H1 (cell line): ENCODE results near the gene TMEM54. TPM values are rescaled to one million over a fixed set of nuclear protein-coding genes. Genes with fewer than 3 reads are reported as not detected.

Experiments used
- CTCF ChIA-PET: fragments of 300-600 bp; sonication (Branson Sonifier 250); formaldehyde crosslinking; loops from one replicate; lab custom pipeline; 2021; ENCODE audit not compliant: partially characterized antibody; lab: Charles Lee
- POLR2A ChIA-PET: fragments of 300-600 bp; sonication (Branson Sonifier 250); formaldehyde crosslinking; loops from one replicate; lab custom pipeline; 2021; ENCODE audit warnings: inconsistent platforms; ENCODE audit not compliant: partially characterized antibody; lab: Charles Lee
- DNase-seq, 2 experiments: peaks; one replicate each; pipeline versions ENCODE4 v3.0.0 to v3.0.0-alpha.2; 2010 to 2022; ENCODE audit warnings: low spot score in 2 of 2, low read depth in 1 of 2, mixed read lengths in 1 of 2
- FAIRE-seq: peaks from 2 replicates; lab custom pipeline; 2011; peaks lifted over from hg19 to GRCh38; lab: Jason Lieb, UNC
- H2AFZ ChIP-seq: 2 replicates; pipeline ENCODE4 v1.8.1; 2012; ENCODE audit warnings: low read length, inconsistent platforms
- H2AK5ac ChIP-seq: 2 replicates; pipeline ENCODE4 v1.6.1; 2013; ENCODE audit warnings: low read depth, low read length
- H2BK120ac ChIP-seq: replicated peaks from 2 replicates; pipeline ENCODE3; 2013; ENCODE audit warnings: low read depth, low read length, inconsistent platforms
- H2BK12ac ChIP-seq: 2 replicates; pipeline ENCODE4 v1.6.1; 2013; ENCODE audit warnings: low read depth, low read length
- H2BK15ac ChIP-seq: 2 replicates; pipeline ENCODE4 v1.6.1; 2013; ENCODE audit warnings: low read length
- H2BK20ac ChIP-seq: 2 replicates; pipeline ENCODE4 v1.6.1; 2013; ENCODE audit warnings: low read length
- H2BK5ac ChIP-seq: 2 replicates; pipeline ENCODE4 v1.6.1; 2013; ENCODE audit warnings: low read depth, low read length
- H3K14ac ChIP-seq: 2 replicates; pipeline ENCODE4 v1.6.1; 2013; ENCODE audit warnings: inconsistent platforms; ENCODE audit not compliant: insufficient read length
- H3K18ac ChIP-seq: 2 replicates; pipeline ENCODE4 v1.6.1; 2013; ENCODE audit warnings: low read length; ENCODE audit errors: extremely low read depth
- H3K23ac ChIP-seq: 2 replicates; pipeline ENCODE4 v1.6.1; 2013; ENCODE audit warnings: inconsistent platforms; ENCODE audit not compliant: insufficient read length
- H3K23me2 ChIP-seq: 2 replicates; pipeline ENCODE4 v1.6.1; 2013; ENCODE audit warnings: low read depth, low read length
- H3K27ac ChIP-seq: 2 replicates; pipeline ENCODE4 v1.6.1; 2011; ENCODE audit warnings: low read depth, low read length, inconsistent platforms
- H3K27me3 ChIP-seq, 4 experiments: replicated peaks in 1 of 4; 1 replicate in 1 of 4; 2 replicates in 3 of 4; pipeline versions ENCODE4 v1.6.1 to v1.8.1; 2011 to 2013; ENCODE audit warnings: low read length in 3 of 4, mild to moderate bottlenecking in 3 of 4, inconsistent platforms in 2 of 4, mixed read lengths in 2 of 4, moderate library complexity in 1 of 4; ENCODE audit not compliant: control insufficient read depth in 3 of 4, insufficient read depth in 3 of 4; ENCODE audit errors: extremely low read depth in 1 of 4
- H3K36me3 ChIP-seq, 4 experiments: 2 replicates each; pipeline versions ENCODE4 v1.6.1 to v1.8.1; 2011 to 2013; ENCODE audit warnings: mild to moderate bottlenecking in 4 of 4, low read length in 3 of 4, moderate library complexity in 2 of 4, control low read depth in 1 of 4, inconsistent platforms in 1 of 4; ENCODE audit not compliant: insufficient read depth in 4 of 4, control insufficient read depth in 2 of 4
- H3K4ac ChIP-seq: replicated peaks from 2 replicates; pipeline ENCODE3; 2013; ENCODE audit warnings: low read length, low read depth, mixed read lengths, inconsistent platforms; ENCODE audit not compliant: insufficient read length
- H3K4me1 ChIP-seq, 4 experiments: replicated peaks in 1 of 4; 1 replicate in 1 of 4; 2 replicates in 3 of 4; pipeline versions ENCODE4 v1.6.1 to v1.8.1; 2011 to 2013; ENCODE audit warnings: low read length in 3 of 4, inconsistent platforms in 2 of 4, mixed read lengths in 1 of 4; ENCODE audit not compliant: insufficient read depth in 4 of 4, control insufficient read depth in 3 of 4
- H3K4me2 ChIP-seq, 2 experiments: 2 replicates each; pipeline versions ENCODE4 v1.6.1 to v1.8.1; 2011 to 2013; ENCODE audit warnings: low read depth in 2 of 2, low read length in 2 of 2, control low read depth in 1 of 2, inconsistent platforms in 1 of 2, mild to moderate bottlenecking in 1 of 2; ENCODE audit not compliant: insufficient read depth in 1 of 2
- H3K4me3 ChIP-seq, 4 experiments: fragments of 200-600, 300-600 bp in 1 of 4; sonication (generic), shearing (Covaris generic), sonication (Bioruptor Twin) in 1 of 4; 2 replicates each; pipeline versions ENCODE4 v1.5.1 to v1.8.1; 2011 to 2016; ENCODE audit warnings: low read length in 4 of 4, low read depth in 3 of 4, control low read depth in 2 of 4, inconsistent platforms in 2 of 4, mild to moderate bottlenecking in 2 of 4, mixed read lengths in 1 of 4, moderate library complexity in 1 of 4; ENCODE audit not compliant: insufficient read depth in 2 of 4; ENCODE audit errors: extremely low read depth in 1 of 4
- H3K56ac ChIP-seq: replicated peaks from 2 replicates; pipeline ENCODE3; 2013; ENCODE audit warnings: low read depth, mild to moderate bottlenecking, mixed read lengths, low read length, inconsistent platforms; ENCODE audit not compliant: insufficient read length
- H3K79me1 ChIP-seq: 2 replicates; pipeline ENCODE4 v1.6.1; 2013; ENCODE audit warnings: low read depth, low read length, control low read depth
- H3K79me2 ChIP-seq, 2 experiments: 2 replicates each; pipeline versions ENCODE4 v1.6.1 to v1.8.1; 2012 to 2013; ENCODE audit warnings: low read length in 2 of 2, mild to moderate bottlenecking in 2 of 2, inconsistent platforms in 1 of 2; ENCODE audit not compliant: insufficient read depth in 2 of 2, control insufficient read depth in 1 of 2
- H3K9ac ChIP-seq, 4 experiments: replicated peaks in 1 of 4; 1 replicate in 1 of 4; 2 replicates in 3 of 4; pipeline versions ENCODE4 v1.6.1 to v1.8.1; 2011 to 2013; ENCODE audit warnings: low read depth in 3 of 4, low read length in 3 of 4, control low read depth in 2 of 4, mild to moderate bottlenecking in 2 of 4, moderate library complexity in 2 of 4, inconsistent platforms in 1 of 4; ENCODE audit errors: extremely low read depth in 1 of 4
- H3K9me3 ChIP-seq, 2 experiments: 2 replicates each; pipeline versions ENCODE4 v1.6.1 to v1.8.1; 2012 to 2013; ENCODE audit warnings: mild to moderate bottlenecking in 2 of 2, moderate library complexity in 2 of 2, control low read depth in 1 of 2, inconsistent platforms in 1 of 2, low read depth in 1 of 2, low read length in 1 of 2, mixed read lengths in 1 of 2; ENCODE audit not compliant: insufficient read depth in 2 of 2
- H4K20me1 ChIP-seq, 2 experiments: replicated peaks in 1 of 2; 2 replicates each; pipeline versions ENCODE3 to v1.8.1; 2011 to 2013; ENCODE audit warnings: inconsistent platforms in 2 of 2, low read length in 2 of 2, mild to moderate bottlenecking in 1 of 2; ENCODE audit not compliant: insufficient read depth in 2 of 2, control insufficient read depth in 1 of 2
- H4K5ac ChIP-seq: 2 replicates; pipeline ENCODE4 v1.6.1; 2013; ENCODE audit warnings: low read length, low read depth, mixed read lengths, inconsistent platforms; ENCODE audit not compliant: insufficient read length
- H4K8ac ChIP-seq: 2 replicates; pipeline ENCODE4 v1.8.0; 2013; ENCODE audit warnings: mild to moderate bottlenecking, moderate library complexity, low read length, inconsistent platforms; ENCODE audit not compliant: insufficient read depth; ENCODE audit errors: extremely low read depth
- H4K91ac ChIP-seq: replicated peaks from 2 replicates; pipeline ENCODE3; 2013; ENCODE audit warnings: low read length, mixed read lengths, inconsistent platforms; ENCODE audit not compliant: insufficient read length
- BRCA1 ChIP-seq: IDR thresholded peaks from 2 replicates; pipeline ENCODE4 v1.6.1; 2012; ENCODE audit warnings: low read depth, low read length, improper control_type of control experiment
- EGR1 ChIP-seq: IDR thresholded peaks from 2 replicates; pipeline ENCODE4 v1.6.1; 2011; ENCODE audit warnings: low read depth, low read length, borderline replicate concordance
- POU5F1 ChIP-seq: IDR thresholded peaks from 2 replicates; pipeline ENCODE4 v1.6.1; 2011; ENCODE audit warnings: low read depth, mild to moderate bottlenecking, low read length, moderate library complexity
- WGBS, 2 experiments: shearing (Covaris generic) in 1 of 2; methylation state at CpG; one replicate each; pipeline versions ENCODE4 v1.1.6 to v1.1.7; 2013 to 2015; ENCODE audit warnings: low lambda C conversion rate in 2 of 2, mixed read lengths in 2 of 2, inconsistent platforms in 1 of 2, low coverage in 1 of 2, missing lambda C conversion rate in 1 of 2; ENCODE audit not compliant: insufficient replicate concordance in 2 of 2, insufficient coverage in 1 of 2, insufficient read length in 1 of 2; ENCODE audit errors: extremely low coverage in 1 of 2, missing lambda C conversion rate in 1 of 2; 5-methylcytosine and 5-hydroxymethylcytosine counted together
- polyA plus RNA-seq, 7 experiments: library from polyadenylated mRNA; depleted of rRNA in 3 of 7; stranded (reverse) in 5 of 7; unstranded in 2 of 7; fragments of >200 nt in 5 of 7; fragments of 200-250 nt in 2 of 7; gene quantifications; 1 replicate in 5 of 7; 2 replicates in 1 of 7; 4 replicates in 1 of 7; pipeline versions ENCODE4 v1.2.1 to v1.2.3, GENCODE V29; 2011 to 2013; ENCODE audit warnings: missing spikeins in 2 of 7, mixed read lengths in 2 of 7
- total RNA-seq: library from RNA; stranded (reverse); fragmentation: NEBNext Ultra II Directional; extraction: Animal tissue kit (Norgen Biotek cat#: 25700); gene quantifications from 2 replicates; pipeline ENCODE4 v1.2.1, GENCODE V29; 2021

Gene TMEM54
- total and polyA plus RNA-seq, 2 of the 8 experiments (the other 6 are each of a cell fraction or from before 2014, with no cell fraction given), result 9.5 to 58.7 TPM

- TF ChIP-seq BRCA1, result no peak
- no peak for TF ChIP-seq EGR1
- no peak for TF ChIP-seq POU5F1
- Histone ChIP-seq H3K9ac (no peak overlapping the region), H3K27ac (no peak overlapping the region), H4K20me1 (peaks cover 0 to 2% of the 10 kb centered on the region in 2 experiments), H3K36me3 (no peaks in the 10 kb centered on the region), H4K91ac (no peak overlapping the region), H3K79me1 (no peaks in the 10 kb centered on the region), H3K4me2 (no peak overlapping the region), H3K18ac (no peak overlapping the region), H3K23ac (no peak overlapping the region), H3K14ac (no peak overlapping the region), H4K8ac (no peak overlapping the region), H2BK120ac (no peak overlapping the region), H2BK20ac (no peak overlapping the region), H2BK12ac (no peak overlapping the region), H3K79me2 (no peaks in the 10 kb centered on the region), H3K4me3 (no peak overlapping the region), H3K56ac (no peak overlapping the region), H3K27me3 (peaks cover 9 to 42% (median 39%) of the 10 kb centered on the region in 4 experiments), H4K5ac (no peak overlapping the region), H3K9me3 (no peaks in the 10 kb centered on the region), H3K23me2 (peaks cover 11% of the 10 kb centered on the region; the same call in 1 of the 2 replicates), H3K4ac (no peak overlapping the region), H2AK5ac (no peak overlapping the region), H2BK5ac (no peak overlapping the region), H2BK15ac (no peak overlapping the region), H3K4me1 (peaks cover 0 to 4% (median 2%) of the 10 kb centered on the region in 4 experiments; a peak in 5 of 7 replicates), H2AFZ (no peak overlapping the region)
- 91% methylated on average over 8 of the region's 8 CpGs; no CpG with 5 or more reads in 1 of the 2 experiments for WGBS, 2 experiments
- DNase-seq (no peak), FAIRE-seq (no peak)
- CTCF ChIA-PET, result interaction anchor here (0.6 to 7.4 kb wide), 7 partner anchors 14 to 428 kb away, joined by 3 to 73 read pairs (median 4); no protein-coding TSS in a partner anchor
- POLR2A ChIA-PET, result interaction anchor here (0.6 to 0.7 kb wide), 3 partner anchors 8 to 92 kb away, joined by 3 read pairs; no protein-coding TSS in a partner anchor
Measured at GRCh38 chr1:32928715-32929114, 27.5 kb upstream of the TMEM54 start.
